NCI-H2081 (cell line): ENCODE data around the gene CFAP70.

ENCODE experiments used
- DNase-seq, 2 experiments: peaks; one replicate each; lab custom pipeline; 2025; lab: John Stamatoyannopoulos, UW

The CFAP70 gene

DNA sequence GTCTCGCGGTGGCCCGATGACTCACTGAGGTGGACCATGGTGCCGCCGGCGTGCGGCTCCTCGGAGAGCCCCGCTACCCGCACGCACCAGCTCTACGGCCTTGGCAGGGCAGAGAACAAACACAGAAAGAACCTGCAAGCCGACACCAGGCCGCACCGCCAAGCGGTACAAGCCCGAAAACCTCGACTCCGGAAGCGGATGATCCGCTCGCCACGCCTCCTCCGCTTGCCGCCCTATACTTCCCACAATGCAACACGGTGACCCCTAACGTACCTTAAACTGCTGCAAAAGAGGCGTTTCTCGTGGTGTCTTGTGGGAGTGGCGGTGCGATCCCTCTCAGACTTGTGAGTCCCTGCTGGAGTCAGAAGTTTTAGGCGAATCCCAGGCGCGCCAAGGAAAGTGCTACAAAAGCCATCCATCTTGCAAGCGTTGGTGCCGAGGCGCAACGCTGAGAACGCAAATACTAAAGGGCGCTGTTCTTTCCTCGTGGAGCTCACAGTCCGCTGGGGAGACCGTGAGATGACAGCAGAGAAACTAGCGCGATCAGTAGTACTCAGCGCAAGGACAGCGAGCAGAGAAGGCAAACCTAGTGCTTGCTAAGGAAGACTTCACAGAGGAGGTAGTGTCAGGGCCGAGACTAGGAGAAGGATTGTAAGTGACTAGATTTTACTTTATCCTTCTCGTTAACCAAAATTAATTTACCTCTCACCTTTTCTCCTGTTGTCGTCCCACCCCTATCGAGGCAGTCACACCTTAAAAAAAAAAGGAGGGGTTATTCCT lies 106.0 kb downstream of the CFAP70 start, which contains the start of gene MRPS16:
MRPS16 (minus strand) TSS at position 200 of the 780 bp plus-strand sequence; CDS start at position 38, 162 bp downstream.
- DNase-seq, result peak; percentile 85 to 94

DNA sequence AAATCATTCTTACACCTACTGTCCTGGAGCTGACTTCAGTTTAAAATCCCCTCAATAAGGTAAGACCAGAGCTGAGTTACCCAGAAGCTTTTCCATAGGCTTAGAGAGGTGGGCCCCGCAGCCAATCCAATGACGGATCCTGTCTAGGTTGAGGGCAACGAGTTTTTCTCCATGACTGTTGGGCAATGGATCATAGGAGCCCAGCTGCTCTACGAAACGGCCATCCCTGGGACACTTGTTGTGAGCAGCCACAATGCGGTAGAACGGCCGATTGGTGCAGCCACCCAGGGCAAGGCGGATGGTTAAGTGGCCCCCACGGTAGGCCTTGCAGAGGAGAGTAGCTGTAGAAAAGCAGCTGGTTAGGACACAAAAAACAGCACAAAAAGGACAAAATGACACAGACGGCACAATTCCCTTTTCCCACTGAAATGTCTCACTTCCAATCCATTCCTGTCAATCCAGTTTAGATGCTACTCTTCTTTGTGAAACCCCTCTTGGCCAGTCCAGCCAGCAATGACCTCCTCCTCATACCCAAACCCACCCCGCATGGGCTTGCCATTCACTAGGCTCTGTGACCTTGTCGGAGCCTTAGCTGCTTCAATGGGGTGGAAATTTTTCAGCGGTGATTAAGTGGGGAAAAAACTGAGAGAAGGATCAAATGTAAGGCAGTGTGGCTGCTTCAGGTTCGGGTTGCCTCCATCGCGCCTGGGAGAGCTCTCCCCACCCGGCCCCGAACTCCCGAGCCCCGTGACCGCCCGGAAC lies 106.8 kb downstream of the CFAP70 start:
- no peak for DNase-seq

DNA sequence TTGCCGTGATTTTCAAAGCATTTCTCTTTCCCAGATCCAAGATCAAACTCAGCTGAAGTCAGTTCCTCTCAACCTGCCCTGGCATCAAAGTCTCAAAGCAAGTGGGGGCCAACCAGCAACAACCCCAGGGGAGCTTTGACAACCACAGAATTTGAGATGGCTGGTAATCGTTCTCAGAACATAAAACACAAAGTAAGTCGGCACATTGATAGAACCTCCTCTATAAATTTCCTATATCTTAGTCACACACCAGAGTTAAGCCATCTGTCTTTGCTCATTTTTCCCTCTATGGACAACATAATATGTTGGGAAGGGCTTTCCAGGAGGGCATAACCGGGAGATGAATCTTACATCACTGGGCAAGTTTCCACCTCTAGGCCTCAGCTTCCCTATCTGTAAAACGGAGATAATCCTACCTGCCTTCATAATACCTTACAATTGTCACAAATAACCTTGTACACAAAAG lies 110.4 kb downstream of the CFAP70 start:
- no peak for DNase-seq

GRCh38 chr10:73247509-73248258 lies 111.0 kb downstream of the CFAP70 start:
- DNase-seq, result no peak

- DNase-seq, result peak; percentile 88 to 89
Measured at GRCh38 chr10:73246646-73247508, 111.8 kb downstream of the CFAP70 start, which contains the start of gene DNAJC9. TSS of gene DNAJC9 (minus strand) at chr10:73247255. CDS start at chr10:73247189, 66 bp downstream.

DNA sequence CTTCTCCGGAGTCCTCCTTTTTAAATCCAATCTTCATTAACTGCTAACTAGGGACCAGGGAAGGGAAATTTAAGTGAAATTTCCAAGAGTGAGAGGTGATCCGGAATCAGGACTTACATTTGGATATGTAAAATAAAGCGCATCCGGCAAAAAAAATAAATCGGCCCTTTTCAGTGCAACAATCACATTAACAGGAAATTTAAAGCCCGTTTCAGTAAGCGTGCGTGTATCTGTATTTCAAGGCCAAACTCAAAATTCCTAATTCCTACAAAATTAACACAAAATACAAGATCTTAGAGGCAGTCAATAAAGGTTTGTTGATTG lies 112.4 kb downstream of the CFAP70 start:
- DNase-seq, result no peak

GRCh38 chr10:73244866-73245477 lies 113.7 kb downstream of the CFAP70 start:
- DNase-seq, result no peak

- no peak for DNase-seq
Measured at GRCh38 chr10:73239908-73240307, 118.8 kb downstream of the CFAP70 start.

- no peak for DNase-seq
Measured at GRCh38 chr10:73238990-73239566, 119.6 kb downstream of the CFAP70 start.

- no peak for DNase-seq
Measured at GRCh38 chr10:73234695-73235094, 124.0 kb downstream of the CFAP70 start.

DNA sequence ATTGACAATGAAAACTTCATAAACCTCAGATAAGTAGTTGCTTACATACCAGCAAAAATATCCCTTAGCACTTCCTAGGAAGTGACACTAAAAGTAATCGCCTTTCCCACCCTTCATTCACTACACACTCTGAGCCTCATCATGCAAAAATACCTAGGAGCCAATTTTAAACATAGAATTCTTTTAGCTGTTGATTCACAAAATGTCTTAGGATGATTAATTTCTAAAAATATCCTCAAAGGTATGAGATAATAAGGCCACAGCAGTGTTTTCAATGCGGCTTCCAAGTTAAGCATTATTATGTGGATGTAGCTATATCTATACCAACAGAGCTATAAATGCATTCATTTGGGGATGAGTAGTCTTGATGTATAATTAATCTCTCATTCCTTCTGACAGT lies 124.8 kb downstream of the CFAP70 start:
- DNase-seq, result no peak

DNA sequence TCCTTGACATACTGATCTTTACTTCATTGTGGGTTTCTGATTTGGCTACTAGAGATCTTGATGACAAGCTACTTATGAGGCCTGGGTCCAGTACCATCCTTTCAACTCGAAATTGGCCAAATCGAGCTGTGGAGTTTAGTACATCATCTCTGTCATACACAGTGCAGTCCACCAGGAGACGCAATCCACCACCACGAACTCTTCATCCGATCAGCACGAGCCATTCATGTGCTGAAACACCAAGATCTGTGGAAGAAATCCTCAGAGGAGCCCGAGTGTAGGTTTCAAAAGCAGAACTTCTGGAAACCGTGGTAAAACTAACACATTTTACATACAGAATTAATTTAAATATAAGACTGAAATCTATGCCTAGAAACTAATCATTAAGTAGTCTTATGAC lies 125.8 kb downstream of the CFAP70 start:
- no peak for DNase-seq

GRCh38 chr10:73229567-73229966 lies 129.1 kb downstream of the CFAP70 start:
- DNase-seq, result no peak

DNA sequence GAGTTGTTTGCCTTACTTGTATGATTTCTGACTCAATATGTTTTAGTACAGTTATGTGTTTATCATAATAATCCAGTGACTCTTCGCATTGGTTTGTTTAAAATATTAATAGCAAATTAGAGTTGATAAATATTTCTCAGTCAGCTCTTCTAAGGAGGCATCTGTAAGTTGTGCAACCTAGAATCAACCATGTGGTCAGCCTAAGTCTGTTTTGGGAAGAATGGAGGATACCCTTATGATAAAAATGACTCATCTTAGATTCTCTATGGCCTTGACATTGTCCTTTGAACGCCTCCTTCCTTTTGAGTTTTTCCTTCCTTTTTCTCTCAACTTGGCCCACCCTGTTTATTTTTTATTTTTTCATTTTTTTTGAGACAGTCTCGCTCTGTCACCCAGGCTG lies 130.4 kb downstream of the CFAP70 start:
- no peak for DNase-seq

DNA sequence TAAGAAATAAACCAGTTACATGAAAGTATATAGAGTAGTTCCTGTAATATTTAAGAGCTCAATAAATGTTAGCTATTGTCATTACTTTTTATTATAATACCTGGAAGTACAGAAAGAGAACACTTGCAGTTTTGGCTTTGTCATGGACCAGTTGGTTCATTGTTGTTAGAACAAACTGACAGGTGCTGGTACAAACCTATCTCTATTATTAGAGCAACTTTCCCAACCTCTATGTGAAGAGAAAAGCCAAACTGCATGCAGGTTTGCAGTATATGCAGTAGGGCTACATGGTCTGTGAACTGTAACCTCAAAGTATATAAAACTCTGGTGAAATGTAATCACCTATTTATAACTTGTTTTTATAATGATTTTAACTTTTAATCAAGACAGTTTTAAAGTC lies 132.0 kb downstream of the CFAP70 start:
- no peak for DNase-seq

DNA sequence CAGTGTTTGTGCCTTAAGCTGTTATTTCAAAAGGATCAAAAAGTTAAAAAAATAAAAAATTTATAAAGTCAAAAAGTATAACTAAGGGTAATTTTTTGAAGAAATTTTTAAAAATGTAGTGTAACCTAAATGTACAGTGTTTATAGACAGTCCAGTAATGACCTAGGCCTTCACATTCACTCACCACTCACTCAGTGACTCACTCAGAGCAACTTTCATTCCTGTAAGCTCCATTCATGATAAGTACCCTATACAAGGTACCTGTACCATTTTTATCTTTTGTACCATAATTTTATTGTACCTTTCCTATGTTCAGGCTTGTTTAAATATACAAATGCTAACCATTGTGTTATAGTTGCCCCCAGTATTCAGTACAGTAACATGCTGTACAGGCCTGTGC lies 133.1 kb downstream of the CFAP70 start:
- no peak for DNase-seq

DNA sequence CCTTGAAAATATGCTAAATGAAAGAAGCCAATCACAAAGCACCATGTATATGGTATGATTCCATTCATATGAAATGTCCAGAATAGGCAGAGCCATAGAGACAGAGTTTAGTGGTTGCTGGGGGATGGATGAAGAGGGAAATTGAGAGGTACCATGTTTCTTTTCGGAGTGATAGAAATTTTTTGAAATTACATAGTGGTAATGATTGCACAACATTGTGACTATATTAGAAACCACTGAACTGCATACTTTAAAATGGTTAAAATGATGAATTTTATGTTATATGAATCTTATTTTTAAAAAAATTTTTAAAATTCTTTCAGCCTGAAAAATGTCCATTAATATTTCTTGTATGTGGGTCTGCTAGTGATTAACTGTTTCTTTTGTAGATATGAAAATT lies 137.7 kb downstream of the CFAP70 start:
- no peak for DNase-seq

DNA sequence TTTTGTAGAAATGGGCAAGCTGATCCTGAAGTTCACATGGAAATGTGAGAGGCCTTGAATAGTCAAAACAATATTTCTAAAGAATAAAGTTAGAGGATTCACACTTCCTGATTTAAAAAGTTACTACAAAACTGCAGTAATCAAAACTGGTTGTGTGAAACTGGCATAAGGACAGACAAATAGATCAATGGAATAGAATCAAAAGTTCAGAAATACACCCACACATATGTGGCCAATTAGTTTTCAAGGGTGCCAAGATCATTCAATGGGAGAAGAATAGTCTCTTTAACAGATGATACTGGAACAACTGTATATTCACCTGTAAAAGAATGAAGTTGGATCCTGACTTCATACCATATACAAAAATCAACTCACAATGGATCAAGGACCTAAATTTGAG lies 139.3 kb downstream of the CFAP70 start:
- no peak for DNase-seq

GRCh38 chr10:73218431-73219191 lies 140.1 kb downstream of the CFAP70 start:
- no peak for DNase-seq

DNA sequence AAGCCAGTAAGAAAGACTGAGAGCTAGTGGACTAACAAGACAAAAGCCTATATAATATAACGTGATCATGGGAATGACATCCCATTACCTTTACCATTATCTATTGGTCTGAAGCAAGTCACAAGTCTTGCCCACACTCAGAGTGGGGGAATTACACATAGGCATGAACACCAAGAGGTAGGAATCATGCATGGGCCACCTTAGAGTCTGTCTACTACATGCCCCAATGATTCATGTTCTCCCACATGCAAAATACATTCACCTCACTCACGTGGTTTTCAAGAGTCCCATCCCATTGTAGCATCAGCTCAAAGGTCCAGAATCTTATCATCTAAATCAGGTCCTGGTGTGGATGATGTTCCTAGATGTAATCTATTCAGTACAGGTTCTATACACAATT lies 141.0 kb downstream of the CFAP70 start:
- no peak for DNase-seq
